GM12892 (cell line): ENCODE measurements around the gene LRMDA.

Experiments used
- POLR2A ChIP-seq: IDR thresholded peaks from 2 replicates; pipeline ENCODE4 v1.6.1; 2011; ENCODE audit warnings: low read depth, low read length, control low read depth
- POLR2AphosphoS5 ChIP-seq: IDR thresholded peaks from 2 replicates; pipeline ENCODE4 v1.6.1; 2011; ENCODE audit warnings: low read depth, low read length, control low read depth
- TAF1 ChIP-seq: IDR thresholded peaks from 2 replicates; pipeline ENCODE4 v1.6.1; 2011; ENCODE audit warnings: low read depth, mild to moderate bottlenecking, control low read depth, low read length, borderline replicate concordance

GRCh38 chr10:76324283-76324682 is 892.9 kb downstream of the LRMDA start:
- no peak for TF ChIP-seq POLR2A
- no peak for TF ChIP-seq POLR2AphosphoS5
- no peak for TF ChIP-seq TAF1
